Measurements from ENCODE around the gene ASB4. TPM values are rescaled to one million over a fixed set of nuclear protein-coding genes. Genes with fewer than 3 reads are reported as not detected.

ASB4 gene
- total and polyA plus RNA-seq, 12 donors: 18.3 to 323 (median 88.2) TPM

DNA sequence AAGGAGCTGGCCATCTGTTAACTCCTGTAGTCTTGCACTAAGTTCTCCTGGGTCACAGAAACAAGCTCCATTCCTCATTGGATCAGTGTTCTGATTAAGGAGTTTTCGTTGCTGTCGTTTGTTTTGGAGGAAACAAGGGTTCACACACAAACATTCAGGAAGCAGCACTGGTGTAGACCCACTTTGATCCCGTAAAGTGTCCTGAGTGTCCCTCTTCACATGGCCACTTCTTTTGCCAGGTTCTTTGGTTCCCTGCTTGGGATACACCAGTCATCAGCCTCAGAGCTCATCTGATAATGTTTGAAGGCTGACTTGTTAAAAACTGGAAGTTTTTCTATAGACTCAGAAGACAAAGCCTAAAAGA, 99.7 kb downstream of the ASB4 start:
- Histone ChIP-seq H3K36me3 (replicated peaks in 1 of 2) (peaks cover 0 to 73% of the 10 kb centered on the region in 2 donors), H3K27ac (peak overlapping the region in 3 of 5 donors; percentile 5 to 97 (median 55)), H3K4me1 (replicated peaks in 1 of 2) (peaks cover 29 to 64% of the 10 kb centered on the region in 2 donors), H3K27me3 (no peaks in the 10 kb centered on the region), H3K9me3 (replicated peaks in 1 of 3) (no peaks in the 10 kb centered on the region), H3K4me3 (peak overlapping the region in 1 of 4 donors; percentile 88)
- intact Hi-C loops (cut with DNase I): loop anchor here in 1 of 2 donors (5.0 kb wide), 1 partner anchor 33 kb away; no protein-coding TSS in a partner anchor
- no peak for DNase-seq
- TF ChIP-seq, protein P1, sequence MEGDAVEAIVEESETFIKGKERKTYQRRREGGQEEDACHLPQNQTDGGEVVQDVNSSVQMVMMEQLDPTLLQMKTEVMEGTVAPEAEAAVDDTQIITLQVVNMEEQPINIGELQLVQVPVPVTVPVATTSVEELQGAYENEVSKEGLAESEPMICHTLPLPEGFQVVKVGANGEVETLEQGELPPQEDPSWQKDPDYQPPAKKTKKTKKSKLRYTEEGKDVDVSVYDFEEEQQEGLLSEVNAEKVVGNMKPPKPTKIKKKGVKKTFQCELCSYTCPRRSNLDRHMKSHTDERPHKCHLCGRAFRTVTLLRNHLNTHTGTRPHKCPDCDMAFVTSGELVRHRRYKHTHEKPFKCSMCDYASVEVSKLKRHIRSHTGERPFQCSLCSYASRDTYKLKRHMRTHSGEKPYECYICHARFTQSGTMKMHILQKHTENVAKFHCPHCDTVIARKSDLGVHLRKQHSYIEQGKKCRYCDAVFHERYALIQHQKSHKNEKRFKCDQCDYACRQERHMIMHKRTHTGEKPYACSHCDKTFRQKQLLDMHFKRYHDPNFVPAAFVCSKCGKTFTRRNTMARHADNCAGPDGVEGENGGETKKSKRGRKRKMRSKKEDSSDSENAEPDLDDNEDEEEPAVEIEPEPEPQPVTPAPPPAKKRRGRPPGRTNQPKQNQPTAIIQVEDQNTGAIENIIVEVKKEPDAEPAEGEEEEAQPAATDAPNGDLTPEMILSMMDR (IDR thresholded peaks at IDR 0.05): no peak
- TF ChIP-seq POLR2A (IDR thresholded peaks at IDR 0.05): no peak
- 53 to 59% (median 58%) methylated on average over 3 of the region's 3 CpGs for WGBS, 4 donors

GRCh38 chr7:95586951-95587301, 101.2 kb downstream of the ASB4 start:
- H3K9me3 ChIP-seq (replicated peaks in 1 of 3): no peaks in the 10 kb centered on the region
- WGBS, 4 donors: 31 to 51% (median 48%) methylated on average over 3 of the region's 3 CpGs
- DNase-seq: no peak
- peaks cover 0 to 89% of the 10 kb centered on the region in 2 donors for H3K36me3 ChIP-seq (replicated peaks in 1 of 2)
- no peaks in the 10 kb centered on the region for H3K27me3 ChIP-seq
- TF ChIP-seq POLR2A (IDR thresholded peaks at IDR 0.05): peak in 1 of 2 donors; percentile 6
- TF ChIP-seq, protein P1 (IDR thresholded peaks at IDR 0.05): no peak
- H3K4me3 ChIP-seq: peak overlapping the region in 1 of 4 donors; percentile 88
- H3K4me1 ChIP-seq (replicated peaks in 1 of 2): peaks cover 38 to 79% of the 10 kb centered on the region in 2 donors
- intact Hi-C loops (cut with DNase I): loop anchor here in 1 of 2 donors (5.0 kb wide), 1 partner anchor 35 kb away; no protein-coding TSS in a partner anchor
- H3K27ac ChIP-seq: peak overlapping the region in 3 of 5 donors; percentile 15 to 97 (median 75)

- H3K9me3 ChIP-seq (replicated peaks in 1 of 3): no peaks in the 10 kb centered on the region
- peak in 1 of 2 donors; percentile 21 for TF ChIP-seq POLR2A (IDR thresholded peaks at IDR 0.05)
- TF ChIP-seq, protein P1 (IDR thresholded peaks at IDR 0.05): no peak
- DNase-seq: no peak
- H3K27ac ChIP-seq: peak overlapping the region in 4 of 5 donors; percentile 42 to 97 (median 62)
- H3K27me3 ChIP-seq: no peaks in the 10 kb centered on the region
- H3K36me3 ChIP-seq (replicated peaks in 1 of 2): peaks cover 4 to 100% of the 10 kb centered on the region in 2 donors
- peak overlapping the region in 1 of 4 donors; percentile 88 for H3K4me3 ChIP-seq
- intact Hi-C loops (cut with DNase I): loop anchor here in 1 of 2 donors (5.0 kb wide), 1 partner anchor 37 kb away; no protein-coding TSS in a partner anchor
- H3K4me1 ChIP-seq (replicated peaks in 1 of 2): peaks cover 38 to 99% of the 10 kb centered on the region in 2 donors
Observed at GRCh38 chr7:95589031-95589430, 103.3 kb downstream of the ASB4 start.

DNA sequence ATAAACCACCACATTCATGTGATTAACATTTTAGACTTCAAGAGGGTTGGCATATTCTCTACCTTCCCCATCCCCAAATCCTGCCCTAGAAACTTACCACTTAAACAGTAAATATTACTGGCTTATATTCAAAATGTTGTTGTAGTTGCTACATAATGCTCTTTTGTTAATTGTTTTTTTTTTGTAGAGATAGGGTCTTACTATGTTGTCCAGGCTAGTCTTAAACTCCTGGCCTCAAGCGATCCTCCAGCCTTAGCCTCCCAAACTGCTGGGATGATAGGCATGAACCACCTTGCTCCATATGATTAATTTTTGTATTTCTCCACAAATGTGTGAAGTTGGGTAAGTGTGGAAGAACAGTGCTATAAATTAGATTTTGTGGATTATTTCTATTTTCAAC, 104.0 kb downstream of the ASB4 start:
- H3K9me3 ChIP-seq (replicated peaks in 1 of 3): no peaks in the 10 kb centered on the region
- 95 to 99% (median 96%) methylated on average over 1 of the region's 1 CpG for WGBS, 4 donors
- H3K4me1 ChIP-seq (replicated peaks in 1 of 2): peaks cover 38 to 94% of the 10 kb centered on the region in 2 donors
- H3K27ac ChIP-seq: peak overlapping the region; percentile 23 to 97 (median 55)
- no peak for TF ChIP-seq POLR2A (IDR thresholded peaks at IDR 0.05)
- TF ChIP-seq, protein P1 (IDR thresholded peaks at IDR 0.05): no peak
- peaks cover 4 to 98% of the 10 kb centered on the region in 2 donors for H3K36me3 ChIP-seq (replicated peaks in 1 of 2)
- intact Hi-C loops (cut with DNase I): loop anchor here in 1 of 2 donors (5.0 kb wide), 1 partner anchor 37 kb away; no protein-coding TSS in a partner anchor
- H3K27me3 ChIP-seq: no peaks in the 10 kb centered on the region
- H3K4me3 ChIP-seq: peak overlapping the region in 1 of 4 donors; percentile 88
- DNase-seq: no peak

Other genes starting within 250 kb of the ASB4 start
- gene PON1, start 161.4 kb upstream of the ASB4 start, total RNA-seq: 10 to 100 TPM in 3 of 9 donors, 1 to 10 TPM in 3, under 1 TPM in 1, not detected in 2; 0.72 to 46.8 (median 2.2) TPM
- 100 to 1,000 TPM in 1 of 3 donors, 1 to 10 TPM in 1, under 1 TPM in 1; 0.54 to 103 (median 8.5) TPM for gene PON1, start 161.4 kb upstream of the ASB4 start, polyA plus RNA-seq
- gene PON3, start 89.6 kb upstream of the ASB4 start, total RNA-seq: 1 to 10 TPM; 1.2 to 6.6 (median 2.4) TPM
- gene PON3, start 89.6 kb upstream of the ASB4 start, polyA plus RNA-seq: 10 to 100 TPM in 1 of 3 donors, 1 to 10 TPM in 2; 3.2 to 18.9 (median 5.6) TPM
- gene PON2, start 50.9 kb upstream of the ASB4 start, total RNA-seq: 100 to 1,000 TPM; 153 to 369 (median 234) TPM
- gene PON2, start 50.9 kb upstream of the ASB4 start, polyA plus RNA-seq: 100 to 1,000 TPM in 2 of 3 donors, 10 to 100 TPM in 1; 74.4 to 360 (median 112) TPM
- gene PDK4, start 110.6 kb downstream of the ASB4 start, total RNA-seq: 100 to 1,000 TPM in 8 of 9 donors, 10 to 100 TPM in 1; 60.1 to 690 (median 417) TPM
- 100 to 1,000 TPM in 1 of 3 donors, 10 to 100 TPM in 2; 79.4 to 323 (median 82.0) TPM for gene PDK4, start 110.6 kb downstream of the ASB4 start, polyA plus RNA-seq

All from adrenal gland (tissue), 12 donors.